Measurements from ENCODE around the gene NSL1. TPM values are rescaled to one million over a fixed set of nuclear protein-coding genes. Genes with fewer than 3 reads are reported as not detected.

The NSL1 gene
- total and polyA plus RNA-seq, 2 experiments from 2014 or later = 30.7 to 32.0 TPM

- H3K9me2 ChIP-seq (ENCODE audit: insufficient read depth) = no peaks in the 10 kb centered on the region
- H2AFZ ChIP-seq = no peak overlapping the region
- H3K9ac ChIP-seq = no peak overlapping the region
- H3K27ac ChIP-seq = no peak overlapping the region
- H3K27me3 ChIP-seq (replicated peaks; ENCODE audit: insufficient read depth) = no peaks in the 10 kb centered on the region
- no peaks in the 10 kb centered on the region for H3K36me3 ChIP-seq (ENCODE audit: low read depth)
- H3K4me2 ChIP-seq (ENCODE audit: unreplicated experiment) = no peak overlapping the region
- no peaks in the 10 kb centered on the region for H3K79me2 ChIP-seq (ENCODE audit: insufficient read depth)
- TF ChIP-seq EZH2phosphoT487 (IDR thresholded peaks at IDR 0.05; ENCODE audit: insufficient read depth, low read depth) (no peak), EZH2 (IDR thresholded peaks at IDR 0.05; ENCODE audit: insufficient read depth, poor library complexity, severe bottlenecking) (no peak)
- peaks cover 8% of the 10 kb centered on the region for H3F3A ChIP-seq (ENCODE audit: insufficient read depth)
- no peak for DNase-seq
- 72 to 74% methylated on average over 5 of the region's 5 CpGs for WGBS, 2 experiments (ENCODE audit: low coverage in 1 of 2, low lambda C conversion rate in 2 of 2, missing lambda C conversion rate in 2 of 2)
- no peaks in the 10 kb centered on the region for H3K4me1 ChIP-seq (ENCODE audit: insufficient read depth)
- in situ Hi-C loops (cut with MboI) = no loop called here
- H4K20me1 ChIP-seq (ENCODE audit: insufficient read depth) = no peaks in the 10 kb centered on the region
- H3K4me3 ChIP-seq = no peak overlapping the region
- H3K9me3 ChIP-seq (ENCODE audit: low read depth) = no peaks in the 10 kb centered on the region
These were observed 102.3 kb downstream of the NSL1 start for GRCh38 chr1:212689196-212689725.

- Histone ChIP-seq H3K4me2 (ENCODE audit: unreplicated experiment) (no peak overlapping the region), H3K79me2 (ENCODE audit: insufficient read depth) (no peaks in the 10 kb centered on the region), H2AFZ (no peak overlapping the region), H3K4me1 (ENCODE audit: insufficient read depth) (no peaks in the 10 kb centered on the region), H3K9me2 (ENCODE audit: insufficient read depth) (no peaks in the 10 kb centered on the region), H4K20me1 (ENCODE audit: insufficient read depth) (no peaks in the 10 kb centered on the region), H3K9me3 (ENCODE audit: low read depth) (no peaks in the 10 kb centered on the region), H3K9ac (no peak overlapping the region), H3K4me3 (no peak overlapping the region), H3K36me3 (ENCODE audit: low read depth) (no peaks in the 10 kb centered on the region), H3K27me3 (replicated peaks; ENCODE audit: insufficient read depth) (no peaks in the 10 kb centered on the region), H3F3A (ENCODE audit: insufficient read depth) (peaks cover 8% of the 10 kb centered on the region), H3K27ac (no peak overlapping the region)
- WGBS, 2 experiments (ENCODE audit: low coverage in 1 of 2, low lambda C conversion rate in 2 of 2, missing lambda C conversion rate in 2 of 2) = 76 to 78% methylated on average over 7 of the region's 7 CpGs
- TF ChIP-seq EZH2 (IDR thresholded peaks at IDR 0.05; ENCODE audit: insufficient read depth, poor library complexity, severe bottlenecking) (no peak), EZH2phosphoT487 (IDR thresholded peaks at IDR 0.05; ENCODE audit: insufficient read depth, low read depth) (no peak)
- peak; percentile 33 for DNase-seq
- in situ Hi-C loops (cut with MboI) = no loop called here
These were observed 103.1 kb downstream of the NSL1 start for GRCh38 chr1:212688341-212689047.

- in situ Hi-C loops (cut with MboI) = no loop called here
- no peaks in the 10 kb centered on the region for H3K4me1 ChIP-seq (ENCODE audit: insufficient read depth)
- no peaks in the 10 kb centered on the region for H3K36me3 ChIP-seq (ENCODE audit: low read depth)
- H3K4me2 ChIP-seq (ENCODE audit: unreplicated experiment) = no peak overlapping the region
- no peak overlapping the region for H2AFZ ChIP-seq
- TF ChIP-seq EZH2 (IDR thresholded peaks at IDR 0.05; ENCODE audit: insufficient read depth, poor library complexity, severe bottlenecking) (no peak), EZH2phosphoT487 (IDR thresholded peaks at IDR 0.05; ENCODE audit: insufficient read depth, low read depth) (no peak)
- no peaks in the 10 kb centered on the region for H3K9me3 ChIP-seq (ENCODE audit: low read depth)
- no peaks in the 10 kb centered on the region for H3K27me3 ChIP-seq (replicated peaks; ENCODE audit: insufficient read depth)
- WGBS, 2 experiments (ENCODE audit: low coverage in 1 of 2, low lambda C conversion rate in 2 of 2, missing lambda C conversion rate in 2 of 2) = 91 to 93% methylated on average over 2 of the region's 2 CpGs
- no peaks in the 10 kb centered on the region for H3K79me2 ChIP-seq (ENCODE audit: insufficient read depth)
- no peak overlapping the region for H3K27ac ChIP-seq
- H3F3A ChIP-seq (ENCODE audit: insufficient read depth) = peaks cover 4% of the 10 kb centered on the region
- no peak for DNase-seq
- no peaks in the 10 kb centered on the region for H3K9me2 ChIP-seq (ENCODE audit: insufficient read depth)
- H4K20me1 ChIP-seq (ENCODE audit: insufficient read depth) = no peaks in the 10 kb centered on the region
- H3K9ac ChIP-seq = no peak overlapping the region
- no peak overlapping the region for H3K4me3 ChIP-seq
These were observed 103.8 kb downstream of the NSL1 start for GRCh38 chr1:212687811-212688210.

GRCh38 chr1:212686591-212686990 lies 105.0 kb downstream of the NSL1 start:
- TF ChIP-seq EZH2 (IDR thresholded peaks at IDR 0.05; ENCODE audit: insufficient read depth, poor library complexity, severe bottlenecking) = no peak
- no peak for TF ChIP-seq EZH2phosphoT487 (IDR thresholded peaks at IDR 0.05; ENCODE audit: insufficient read depth, low read depth)
- no peak overlapping the region for H2AFZ ChIP-seq
- DNase-seq = no peak
- H3F3A ChIP-seq (ENCODE audit: insufficient read depth) = no peaks in the 10 kb centered on the region
- no peak overlapping the region for H3K27ac ChIP-seq
- in situ Hi-C loops (cut with MboI) = no loop called here
- no peaks in the 10 kb centered on the region for H3K36me3 ChIP-seq (ENCODE audit: low read depth)
- no peaks in the 10 kb centered on the region for H3K9me2 ChIP-seq (ENCODE audit: insufficient read depth)
- WGBS, 2 experiments (ENCODE audit: low coverage in 1 of 2, low lambda C conversion rate in 2 of 2, missing lambda C conversion rate in 2 of 2) = 86 to 89% methylated on average over 11 of the region's 11 CpGs
- H3K4me3 ChIP-seq = no peak overlapping the region
- no peaks in the 10 kb centered on the region for H3K27me3 ChIP-seq (replicated peaks; ENCODE audit: insufficient read depth)
- H3K79me2 ChIP-seq (ENCODE audit: insufficient read depth) = no peaks in the 10 kb centered on the region
- no peak overlapping the region for H3K9ac ChIP-seq
- H3K9me3 ChIP-seq (ENCODE audit: low read depth) = no peaks in the 10 kb centered on the region
- no peak overlapping the region for H3K4me2 ChIP-seq (ENCODE audit: unreplicated experiment)
- H4K20me1 ChIP-seq (ENCODE audit: insufficient read depth) = no peaks in the 10 kb centered on the region
- H3K4me1 ChIP-seq (ENCODE audit: insufficient read depth) = no peaks in the 10 kb centered on the region

Data from GM23248 (cell line).